ENCODE results near the gene PGP. TPM values are rescaled to one million over a fixed set of nuclear protein-coding genes. Genes with fewer than 3 reads are reported as not detected.

Gene PGP
- total RNA-seq, 1 experiment from 2014 or later: 32.6 TPM

GRCh38 chr16:2177561-2177960 is 37.1 kb downstream of the PGP start:
- no peaks in the 10 kb centered on the region for H3K9me3 ChIP-seq (ENCODE audit: control insufficient read depth in 1 of 2, insufficient read depth in 1 of 2, low read depth in 1 of 2, low read length in 2 of 2)
- H3K79me2 ChIP-seq (ENCODE audit: insufficient read depth, low read length): no peaks in the 10 kb centered on the region
- H3K4me2 ChIP-seq (ENCODE audit: low read length): no peak overlapping the region
- intact Hi-C loops (cut with micrococcal nuclease): no loop called here
- ATAC-seq: no peak
- ChIA-PET RAD21 (ENCODE audit: low non-redundant PET in 1 of 2, low total read pairs in 2 of 2, uncharacterized antibody in 2 of 2, unreplicated experiment in 2 of 2) (no interaction called here), POLR2A (interaction anchor here (1.4 kb wide), 1 partner anchor 22 kb away, joined by 6 read pairs; the partner anchor contains the start of gene TRAF7), CTCF (no interaction called here)
- H3K27ac ChIP-seq (ENCODE audit: low read depth, low read length): no peak overlapping the region
- BruUV-seq (replicated peaks): TSS peak; percentile 78
- TF ChIP-seq RAD21 (IDR thresholded peaks at IDR 0.05; ENCODE audit: low read depth): no peak
- no peak for TF ChIP-seq EZH2phosphoT487 (IDR thresholded peaks at IDR 0.05; ENCODE audit: borderline replicate concordance)
- no peak for TF ChIP-seq YY1 (IDR thresholded peaks at IDR 0.05; ENCODE audit: extremely low read depth, insufficient replicate concordance, low read depth, low read length)
- no peak for TF ChIP-seq MAX (IDR thresholded peaks at IDR 0.05)
- no peak for TF ChIP-seq POLR2A (IDR thresholded peaks at IDR 0.05; ENCODE audit: borderline replicate concordance, extremely low read depth, insufficient read depth, insufficient read length)
- no peak for TF ChIP-seq EGR1 (IDR thresholded peaks at IDR 0.05; ENCODE audit: low read depth)
- TF ChIP-seq TCF7L2 (IDR thresholded peaks at IDR 0.05; ENCODE audit: borderline replicate concordance, extremely low read depth, insufficient read depth, insufficient read length): no peak
- TF ChIP-seq ZNF274 (IDR thresholded peaks at IDR 0.05; ENCODE audit: low read depth, low read length): no peak
- no peak for TF ChIP-seq SP1 (IDR thresholded peaks at IDR 0.05; ENCODE audit: low read depth)
- TF ChIP-seq CBX3 (IDR thresholded peaks at IDR 0.05; ENCODE audit: low read depth): no peak
- no peak for TF ChIP-seq REST (IDR thresholded peaks at IDR 0.05; ENCODE audit: low read depth)
- TF ChIP-seq, protein P1, sequence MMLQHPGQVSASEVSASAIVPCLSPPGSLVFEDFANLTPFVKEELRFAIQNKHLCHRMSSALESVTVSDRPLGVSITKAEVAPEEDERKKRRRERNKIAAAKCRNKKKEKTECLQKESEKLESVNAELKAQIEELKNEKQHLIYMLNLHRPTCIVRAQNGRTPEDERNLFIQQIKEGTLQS (IDR thresholded peaks at IDR 0.05): no peak
- TF ChIP-seq FOSL1 (IDR thresholded peaks at IDR 0.05; ENCODE audit: low read depth): no peak
- no peak for TF ChIP-seq CTCF (IDR thresholded peaks at IDR 0.05 in 2 of 3, conservative IDR thresholded peaks at IDR 0.05 in 1 of 3; ENCODE audit: borderline replicate concordance in 1 of 3, insufficient read depth in 1 of 3, low read depth in 2 of 3, low read length in 2 of 3)
- TF ChIP-seq CEBPB (IDR thresholded peaks at IDR 0.05; ENCODE audit: low read depth): no peak
- TF ChIP-seq EZH2 (IDR thresholded peaks at IDR 0.05): no peak
- TF ChIP-seq SRF (IDR thresholded peaks at IDR 0.05; ENCODE audit: low read depth): no peak
- no peak for TF ChIP-seq ELF1 (IDR thresholded peaks at IDR 0.05; ENCODE audit: borderline replicate concordance, low read depth)
- no peak for TF ChIP-seq SIN3A (IDR thresholded peaks at IDR 0.05; ENCODE audit: low read depth)
- H4K20me1 ChIP-seq (ENCODE audit: insufficient read depth): no peaks in the 10 kb centered on the region
- no peaks in the 10 kb centered on the region for H3K27me3 ChIP-seq (ENCODE audit: insufficient read depth, low read length)
- peaks cover 8 to 26% of the 10 kb centered on the region in 2 experiments; a peak in 2 of 4 replicates for H3K36me3 ChIP-seq (ENCODE audit: control insufficient read depth in 1 of 2, insufficient read depth in 2 of 2, low read length in 2 of 2)
- DNase-seq (ENCODE audit: low read depth, low spot score): no peak
- H3K4me1 ChIP-seq (ENCODE audit: control insufficient read depth in 1 of 2, insufficient read depth in 2 of 2, low read length in 2 of 2): peaks cover 0 to 5% of the 10 kb centered on the region in 2 experiments; a peak in 1 of 4 replicates
- no peak overlapping the region for H3K9ac ChIP-seq (ENCODE audit: low read length)
- no peak overlapping the region for H2AFZ ChIP-seq (ENCODE audit: low read depth, low read length, poor library complexity, severe bottlenecking)
- H3K9me2 ChIP-seq (ENCODE audit: insufficient read depth): no peaks in the 10 kb centered on the region
- no peak overlapping the region for H3K4me3 ChIP-seq (replicated peaks in 1 of 2; ENCODE audit: low read depth in 1 of 2, low read length in 2 of 2)
